RWPE1 (cell line): ENCODE data around the gene CHST12.
"Not testable (repeated sequence)": the region's sequence is repeated elsewhere in the genome, so short reads cannot be mapped to it uniquely, and the experiment has no call there.

Experiments used
- CTCF ChIA-PET: fragments of 350-600 bp; sonication (Branson Sonifier 250); formaldehyde crosslinking; extraction: SDS; loops from one replicate; lab custom pipeline; 2021; lab: Yijun Ruan, JAX
- POLR2A ChIA-PET: fragments of 400-600 bp; formaldehyde crosslinking; extraction: SDS; loops from one replicate; lab custom pipeline; 2020; ENCODE audit warnings: antibody characterized with exemption; ENCODE audit not compliant: low non-redundant PET; lab: Yijun Ruan, JAX
- DNase-seq: peaks from one replicate; pipeline ENCODE4 v3.0.0; 2012; ENCODE audit warnings: low spot score
- H3K27ac ChIP-seq: fragments of 450-650 bp; 2 replicates; pipeline ENCODE4 v1.5.1; 2017
- CTCF ChIP-seq: fragments of 450-650 bp; conservative IDR thresholded peaks from 2 replicates; pipeline ENCODE4 v1.5.1; 2017; ENCODE audit warnings: low read depth, mild to moderate bottlenecking

Gene CHST12

DNA sequence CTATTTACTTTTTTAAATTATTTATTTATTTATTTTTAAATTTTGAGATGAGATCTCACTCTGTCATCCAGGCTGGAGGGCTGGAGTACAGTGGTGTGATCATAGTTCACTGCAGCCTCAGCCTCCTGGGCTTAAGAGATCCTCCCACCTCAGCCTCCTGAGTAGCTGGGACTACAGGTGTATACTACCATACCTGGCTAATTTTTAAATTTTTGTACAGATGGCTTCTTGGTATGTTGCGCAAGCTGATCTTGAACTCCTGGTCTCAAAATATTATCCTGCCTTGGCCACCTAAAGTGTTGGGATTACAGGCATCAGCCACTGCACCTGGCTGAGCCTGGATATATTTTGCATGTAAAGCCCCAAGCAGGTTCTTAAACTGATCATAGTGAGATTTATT, 7.6 kb downstream of the CHST12 start:
- no peak overlapping the region for H3K27ac ChIP-seq
- no peak for DNase-seq
- TF ChIP-seq CTCF, result no peak
- POLR2A ChIA-PET, result no interaction called here
- CTCF ChIA-PET, result no interaction called here

DNA sequence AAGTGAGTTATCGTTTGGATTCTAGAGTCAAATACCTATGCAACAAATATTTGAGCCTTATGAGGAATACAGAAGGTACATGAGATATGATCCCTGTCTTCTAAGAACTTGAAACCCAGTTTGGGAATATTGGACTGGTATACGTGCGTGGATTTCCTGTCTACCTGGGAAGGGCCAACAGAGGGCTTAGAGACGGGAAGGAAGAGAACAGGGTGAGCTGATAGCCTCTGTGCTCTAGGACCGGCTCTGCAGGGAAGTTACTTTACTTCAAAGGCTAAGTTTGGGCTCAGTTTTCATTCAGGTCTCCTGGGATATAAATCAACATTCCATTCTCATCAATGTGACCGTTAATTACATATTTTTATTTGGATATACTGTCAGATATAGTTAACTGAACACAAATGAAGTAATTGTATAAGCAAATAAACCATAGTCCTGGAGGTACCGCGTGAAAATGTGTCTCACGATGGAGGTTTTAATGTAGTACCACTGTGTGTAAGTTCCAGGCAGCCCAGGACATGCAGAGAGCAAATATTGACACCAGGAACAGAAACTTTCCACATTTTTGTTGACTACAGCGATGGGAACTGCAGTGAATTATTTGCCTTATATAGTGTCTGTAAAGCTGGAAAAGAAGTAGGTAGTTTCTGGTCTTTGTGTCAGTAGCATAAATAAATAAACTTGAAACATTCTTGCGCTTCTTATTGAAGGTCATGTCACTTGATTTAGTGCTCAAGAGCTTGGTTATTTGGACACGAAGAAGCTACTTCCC, 8.6 kb downstream of the CHST12 start:
- H3K27ac ChIP-seq, result no peak overlapping the region
- TF ChIP-seq CTCF, result no peak
- no peak for DNase-seq
- CTCF ChIA-PET, result interaction anchor here (0.5 to 0.6 kb wide), 3 partner anchors 15 to 441 kb away, joined by 3 to 6 read pairs (median 3); no protein-coding TSS in a partner anchor
- POLR2A ChIA-PET, result no interaction called here

DNA sequence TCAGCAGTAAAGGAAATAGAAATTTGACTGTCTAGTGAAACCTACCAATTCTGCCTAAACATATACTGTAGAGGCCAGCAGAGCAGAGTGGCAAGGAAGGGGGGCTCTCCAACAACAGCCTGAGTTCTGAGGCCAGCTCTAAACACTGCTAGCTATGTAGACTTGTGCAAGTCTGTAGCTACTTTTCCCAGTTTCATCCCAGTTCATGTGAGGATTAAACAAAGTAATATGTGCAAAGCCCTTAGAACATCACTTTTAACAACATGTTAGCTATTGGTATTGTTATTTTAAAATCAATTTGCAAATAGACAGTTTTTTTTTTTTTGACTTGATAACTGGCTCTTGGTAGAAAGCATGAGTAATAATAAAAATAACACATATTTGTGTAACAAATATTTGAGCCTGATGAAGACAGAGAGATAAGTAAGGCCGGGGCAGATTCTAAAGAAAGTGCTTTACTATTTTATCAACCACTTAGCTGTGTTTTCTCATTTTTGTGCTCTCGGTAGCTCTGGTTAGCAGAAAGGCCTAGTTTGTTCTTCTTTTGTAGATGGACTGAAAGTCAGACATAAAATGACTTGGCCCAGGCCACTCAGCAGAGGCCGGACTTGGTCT, 9.3 kb downstream of the CHST12 start:
- no peak for TF ChIP-seq CTCF
- ChIA-PET POLR2A (no interaction called here), CTCF (interaction anchor here (0.5 kb wide), 2 partner anchors 15 to 441 kb away, joined by 3 to 6 read pairs; no protein-coding TSS in a partner anchor)
- H3K27ac ChIP-seq, result no peak overlapping the region
- no peak for DNase-seq

DNA sequence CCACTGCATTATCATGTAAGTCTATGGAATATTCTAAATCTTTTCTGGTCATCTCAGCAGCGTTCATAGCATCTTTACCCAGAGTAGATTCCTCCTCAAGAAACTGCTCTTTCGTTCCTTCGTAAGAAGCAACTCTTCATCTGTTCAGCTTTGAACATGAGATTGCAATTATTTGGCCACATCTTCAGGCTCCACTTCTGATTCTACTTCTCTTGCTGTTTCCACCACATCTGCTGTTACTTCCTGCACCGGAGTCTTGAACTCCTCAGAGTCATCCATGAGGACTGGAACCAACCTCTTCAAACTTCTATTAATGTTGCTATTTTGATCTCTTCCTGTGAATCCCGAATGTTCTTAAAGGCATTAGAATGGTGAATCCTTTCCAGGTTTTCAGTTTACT, 12.7 kb downstream of the CHST12 start:
- DNase-seq, result no peak
- ChIA-PET POLR2A (no interaction called here), CTCF (no interaction called here)
- H3K27ac ChIP-seq, result no peak overlapping the region
- no peak for TF ChIP-seq CTCF

DNA sequence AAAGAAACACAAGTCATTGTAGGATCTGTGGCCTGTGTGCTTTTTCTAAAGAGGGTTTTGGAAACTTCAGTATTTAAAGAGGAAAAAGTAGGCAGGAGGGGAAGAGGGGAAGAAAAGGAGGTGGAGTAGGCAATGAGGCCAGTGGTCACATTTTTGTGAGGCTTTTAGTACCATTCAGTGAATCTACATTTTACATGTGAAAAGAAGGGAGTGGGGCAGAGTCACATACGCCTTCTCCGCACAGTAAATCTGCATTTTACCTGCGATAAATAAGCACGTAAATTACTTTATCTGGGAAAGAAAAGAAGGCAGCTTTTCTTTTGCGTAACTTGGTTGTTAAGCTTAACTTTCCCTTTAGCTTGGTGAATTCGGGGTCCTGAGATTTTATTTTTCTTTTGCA, 13.2 kb downstream of the CHST12 start:
- DNase-seq, result no peak
- H3K27ac ChIP-seq, result no peak overlapping the region
- POLR2A ChIA-PET, result no interaction called here
- CTCF ChIA-PET, result no interaction called here
- no peak for TF ChIP-seq CTCF

- H3K27ac ChIP-seq, CTCF ChIA-PET, POLR2A ChIA-PET, DNase-seq: not testable (repeated sequence)
Observed at GRCh38 chr7:2417178-2417577, 13.8 kb downstream of the CHST12 start.

DNA sequence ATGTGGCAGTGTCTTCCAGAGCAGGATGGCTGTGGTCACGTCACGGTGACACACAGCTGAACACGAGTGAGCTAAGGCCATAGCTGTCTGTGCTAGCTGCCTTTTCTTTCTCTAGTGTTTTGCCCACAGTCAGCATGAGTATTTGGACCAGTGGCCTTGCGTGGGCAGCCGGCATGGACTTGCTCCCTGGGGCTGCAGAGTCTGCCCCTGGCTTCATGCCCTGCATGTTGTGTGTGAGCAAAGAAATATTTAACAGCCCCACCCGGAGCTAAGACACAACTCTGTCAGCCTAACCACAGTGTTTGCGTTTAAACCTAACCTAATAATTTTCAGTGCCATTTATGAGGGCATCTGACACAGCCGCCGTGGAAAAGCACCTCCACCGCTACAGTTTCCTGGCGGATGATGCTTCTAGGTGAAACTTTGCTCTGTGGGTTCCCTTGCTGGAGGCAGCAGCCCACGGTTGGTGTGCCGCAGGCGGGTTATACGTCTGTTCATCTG, 14.6 kb downstream of the CHST12 start:
- TF ChIP-seq CTCF, result no peak
- CTCF ChIA-PET, result no interaction called here
- POLR2A ChIA-PET, result no interaction called here
- peak overlapping the region; percentile 11 for H3K27ac ChIP-seq
- no peak for DNase-seq
